Measurements from ENCODE around the gene MYO1C.
"Not testable (repeated sequence)": the region's sequence is repeated elsewhere in the genome, so short reads cannot be mapped to it uniquely, and the experiment has no call there.

MYO1C gene

DNA sequence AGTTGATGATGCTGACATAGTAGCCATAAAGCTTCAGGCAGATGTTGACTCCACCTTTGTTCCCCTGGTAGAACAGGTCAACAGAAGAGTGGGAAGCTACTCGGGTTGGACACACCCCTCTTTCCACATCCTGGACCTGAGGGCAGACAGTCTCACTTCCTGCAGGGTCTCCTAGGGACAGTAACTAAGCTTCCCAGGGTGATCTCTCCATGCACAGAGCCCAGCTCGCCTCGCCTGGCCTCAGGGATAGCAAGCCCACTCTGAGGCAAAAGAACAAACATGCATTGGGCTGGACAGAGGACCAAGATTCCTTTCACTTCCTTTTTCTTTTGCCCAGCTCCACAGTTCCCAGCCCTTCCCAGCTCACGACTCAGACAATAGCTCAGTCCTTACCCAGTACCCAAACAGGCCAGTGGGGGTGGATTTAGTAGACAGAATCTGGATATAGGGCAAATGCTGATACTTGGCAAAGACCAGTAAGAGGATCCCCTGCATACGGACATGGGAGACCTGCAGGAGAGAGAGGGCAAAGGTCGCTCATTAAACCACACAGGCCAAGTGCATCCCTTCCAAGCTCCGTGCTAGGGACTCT is 16.9 kb upstream of the MYO1C start:
- no peak for DNase-seq (ENCODE audit: low spot score)

GRCh38 chr17:1508709-1509108 is 16.2 kb upstream of the MYO1C start:
- not testable (repeated sequence) for DNase-seq (ENCODE audit: low spot score)

DNA sequence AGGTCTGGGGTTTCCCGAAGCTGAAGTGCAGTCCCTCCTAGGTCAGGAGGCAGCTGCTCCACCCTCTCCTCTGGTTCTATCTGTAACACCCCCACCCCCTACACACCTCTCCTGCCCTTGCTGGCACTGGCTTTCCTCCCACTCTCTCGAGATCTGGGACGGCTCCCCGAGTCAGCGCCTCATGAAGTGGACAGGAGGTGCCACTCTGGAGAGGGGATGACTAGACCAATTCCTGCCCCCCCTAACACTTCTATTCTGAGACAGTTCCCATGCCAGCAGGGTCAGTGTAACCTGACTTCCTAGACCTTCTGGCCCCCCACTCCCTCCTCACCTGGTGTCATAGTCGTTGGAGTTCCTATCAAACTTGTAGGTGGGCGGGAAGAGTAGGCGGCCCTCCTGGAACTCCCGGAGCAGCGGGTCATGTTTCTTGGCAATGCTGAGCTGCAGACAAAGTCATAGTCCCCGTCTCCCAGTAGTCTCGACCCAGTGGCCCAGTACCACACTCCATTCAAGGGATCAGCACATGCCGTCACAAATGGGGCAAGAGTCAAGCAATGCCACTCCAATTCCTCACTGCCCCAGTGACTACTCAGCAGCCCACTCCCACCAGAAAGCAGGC is 14.3 kb upstream of the MYO1C start:
- no peak for DNase-seq (ENCODE audit: low spot score)

DNA sequence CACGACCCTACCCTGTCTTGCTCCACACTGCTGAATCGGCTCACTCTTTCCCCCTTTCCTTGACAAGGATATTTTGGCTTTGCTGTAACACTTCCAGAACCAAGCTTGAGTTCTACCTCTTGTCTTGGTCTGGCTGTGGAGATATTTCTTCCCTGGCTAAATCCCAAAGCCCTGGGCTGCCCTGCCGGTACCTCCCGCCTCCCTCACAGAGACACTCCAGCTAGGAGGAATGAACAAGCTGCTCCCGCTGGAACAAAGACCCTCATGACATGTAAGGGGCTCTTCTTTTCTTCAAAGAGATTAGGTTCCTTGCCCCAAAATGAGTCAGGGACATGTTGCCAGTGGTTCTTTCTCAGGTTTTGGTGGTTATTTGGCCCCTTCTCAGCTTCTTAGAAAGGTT is 13.1 kb upstream of the MYO1C start:
- DNase-seq (ENCODE audit: low spot score): no peak

GRCh38 chr17:1504866-1505265 is 12.4 kb upstream of the MYO1C start:
- DNase-seq (ENCODE audit: low spot score): no peak

DNA sequence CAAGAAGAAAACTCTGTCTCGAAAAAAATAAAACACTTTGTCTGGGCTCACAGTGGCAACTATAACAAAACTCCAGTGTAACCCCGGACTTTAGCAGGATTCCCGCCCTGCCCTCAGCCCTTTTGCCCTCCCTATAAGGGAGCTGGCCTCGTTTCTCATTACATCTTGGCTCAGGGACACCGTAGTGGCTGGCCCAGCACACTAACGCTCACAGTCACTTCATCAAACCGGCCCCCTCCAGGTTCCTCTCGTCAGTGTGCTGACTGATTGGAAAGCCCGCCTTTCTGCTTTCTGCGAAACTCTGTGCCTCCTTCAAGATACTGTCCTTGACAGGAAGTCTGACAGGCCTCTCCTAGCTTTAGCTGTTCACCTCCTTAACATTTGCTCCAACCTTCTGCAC is 11.2 kb upstream of the MYO1C start:
- DNase-seq (ENCODE audit: low spot score): no peak

DNA sequence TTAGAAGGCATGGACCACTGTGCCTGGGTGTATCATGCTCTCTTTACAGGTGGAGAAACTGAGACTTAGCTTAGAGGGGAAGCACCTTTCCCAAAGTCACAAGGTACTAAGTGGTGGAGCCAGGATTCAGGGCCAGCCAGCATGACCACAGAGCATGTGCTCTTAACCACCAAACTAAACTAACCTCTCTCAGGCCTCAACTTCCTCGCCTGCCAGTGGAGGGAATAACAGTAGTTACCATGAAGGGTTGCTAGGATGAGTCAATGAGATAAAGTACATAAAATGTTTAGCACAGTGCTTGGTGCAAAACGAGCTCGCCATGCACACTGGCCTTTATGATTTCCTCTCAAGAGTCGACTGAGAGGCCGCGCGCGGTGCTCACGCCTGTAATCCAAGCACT is 6.4 kb upstream of the MYO1C start:
- DNase-seq (ENCODE audit: low spot score): no peak

DNA sequence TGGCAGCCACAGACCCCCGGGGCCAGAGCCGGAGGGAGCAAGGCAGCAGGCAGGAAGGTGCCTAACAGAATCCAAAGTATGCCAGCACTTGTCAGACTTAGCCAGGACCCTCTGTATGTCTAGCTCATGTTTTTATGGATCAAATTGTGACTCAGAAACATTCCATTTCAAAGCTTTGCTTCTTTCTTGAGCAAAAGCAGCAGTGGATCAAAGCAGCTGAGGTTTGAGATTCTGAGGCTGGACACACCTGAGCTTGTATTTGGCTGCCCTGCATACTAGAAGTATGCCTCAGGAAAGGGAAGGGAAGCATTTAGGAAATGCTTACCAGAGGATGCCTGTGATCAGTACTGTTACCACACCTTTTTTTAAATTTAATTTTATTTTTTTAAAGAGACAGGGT is 5.7 kb upstream of the MYO1C start:
- no peak for DNase-seq (ENCODE audit: low spot score)

DNA sequence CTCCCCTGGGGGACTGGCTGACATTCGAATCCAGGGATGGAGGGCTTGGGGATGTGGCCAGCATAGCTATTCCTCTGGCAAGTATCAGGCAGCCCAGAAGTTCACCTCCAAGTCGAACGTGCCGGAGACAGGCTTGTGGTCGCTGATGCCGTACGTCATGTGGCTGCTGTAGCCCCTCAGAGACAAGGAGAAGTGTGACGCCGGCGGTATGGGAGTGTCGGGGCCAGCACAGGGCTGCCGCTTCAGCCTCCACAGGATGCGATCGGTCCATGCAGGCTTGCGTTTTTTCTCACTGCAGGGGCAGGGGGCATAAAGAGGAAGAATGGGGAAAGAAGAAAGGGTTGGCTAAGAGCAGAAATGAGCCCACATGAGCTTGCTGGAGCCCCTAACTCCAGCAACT is 5.3 kb upstream of the MYO1C start:
- no peak for DNase-seq (ENCODE audit: low spot score)

- DNase-seq (ENCODE audit: low spot score): no peak
Measured at GRCh38 chr17:1496869-1497268, 4.4 kb upstream of the MYO1C start.

DNA sequence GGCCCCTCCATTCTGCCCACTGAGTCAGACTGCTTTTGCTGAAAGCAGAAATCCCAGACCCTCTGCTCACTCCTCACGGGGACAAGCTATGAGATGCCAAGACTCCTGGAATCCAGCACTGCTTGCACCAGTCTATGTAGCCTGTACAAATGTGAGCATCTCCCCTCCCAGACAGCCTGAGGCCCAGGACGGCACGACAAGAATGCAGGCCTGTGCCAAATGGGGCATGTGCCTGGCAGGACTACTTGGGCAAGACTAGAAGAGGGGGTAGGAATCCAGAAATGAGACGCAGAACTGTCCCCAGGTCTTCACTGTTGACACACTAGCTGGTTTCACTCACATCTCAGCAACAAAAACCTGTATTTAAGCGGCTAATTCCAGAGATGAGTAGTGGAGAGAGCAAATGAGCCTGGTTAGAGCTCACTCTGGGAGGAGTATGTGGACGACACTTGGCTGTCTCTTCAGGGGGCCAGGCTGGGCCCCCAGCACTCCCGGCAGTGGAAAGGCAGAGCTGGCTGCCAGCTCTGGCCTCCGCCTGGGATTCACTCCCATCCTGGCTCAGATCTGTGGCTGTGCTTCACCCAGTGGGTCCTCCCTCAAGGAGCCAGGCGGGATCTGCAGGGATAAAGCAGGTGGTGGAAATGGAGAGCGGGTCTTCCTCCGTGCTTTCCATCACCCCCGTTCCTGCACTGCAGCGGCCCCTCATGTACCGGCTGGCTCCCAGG is 2.9 kb upstream of the MYO1C start:
- no peak for DNase-seq (ENCODE audit: low spot score)

- no peak for DNase-seq (ENCODE audit: low spot score)
Measured at GRCh38 chr17:1494736-1495253, 2.3 kb upstream of the MYO1C start.

DNA sequence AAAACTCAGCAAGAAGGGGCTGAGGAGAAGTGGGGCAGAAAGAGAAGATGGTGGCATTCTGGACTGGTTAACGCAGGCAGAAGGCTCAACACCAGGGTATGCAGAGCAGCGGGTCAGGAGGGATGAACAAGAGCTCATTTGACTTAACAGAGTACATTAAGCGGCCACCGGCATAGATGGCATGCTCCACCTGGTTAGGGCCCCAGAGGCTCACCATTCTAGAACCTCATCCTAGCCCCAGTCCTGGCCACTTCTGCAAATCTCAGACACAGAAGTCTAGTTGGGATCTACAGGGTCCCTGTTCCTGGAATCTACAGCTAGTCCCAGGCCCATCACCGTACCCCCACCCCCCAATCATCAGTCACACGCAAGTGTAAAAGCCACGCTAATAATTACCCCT is 1.7 kb upstream of the MYO1C start:
- no peak for DNase-seq (ENCODE audit: low spot score)

GRCh38 chr17:1493291-1493980 is 950 bp upstream of the MYO1C start:
- DNase-seq (ENCODE audit: low spot score): no peak

DNA sequence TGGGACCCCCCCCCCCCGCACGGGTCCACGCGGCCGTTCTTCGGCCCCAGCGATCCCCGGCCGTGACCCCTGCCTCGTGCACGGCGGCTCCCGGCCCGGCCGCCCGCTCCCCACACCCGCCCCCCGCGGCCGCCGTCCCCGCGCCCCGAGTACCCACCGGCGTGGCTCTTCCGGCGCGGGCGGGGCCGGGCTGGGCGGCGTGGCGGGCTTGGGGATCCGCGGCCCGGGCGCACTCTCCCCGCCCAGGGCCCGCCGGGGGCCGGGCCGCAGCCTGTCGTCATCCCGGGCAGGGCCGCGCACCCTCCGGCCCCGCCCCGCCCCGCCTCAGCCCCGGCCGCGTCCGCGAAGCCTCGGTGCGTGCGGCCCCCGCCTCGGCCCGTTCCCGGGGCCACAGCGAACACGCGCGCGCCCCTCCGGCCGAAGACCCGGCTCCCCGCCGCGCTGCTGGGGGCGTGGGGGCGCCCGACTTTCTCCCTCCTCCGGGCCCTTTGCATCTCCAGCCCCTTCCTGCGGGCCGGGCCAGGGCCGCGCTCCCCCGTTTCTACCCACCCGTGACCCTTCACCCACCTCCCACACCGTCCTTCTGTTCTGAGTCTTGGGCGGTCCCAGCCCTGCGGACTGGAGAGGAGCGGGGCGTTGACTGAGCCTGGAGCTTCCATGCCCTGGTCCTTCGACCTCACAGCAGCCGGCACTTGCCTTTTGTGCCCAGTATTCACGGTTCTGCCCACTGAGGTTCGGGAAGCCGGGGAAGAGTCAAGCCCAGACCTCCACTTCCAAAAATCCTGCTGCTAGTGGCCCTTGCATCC is 840 bp downstream of the MYO1C start:
- no peak for DNase-seq (ENCODE audit: low spot score)

DNA sequence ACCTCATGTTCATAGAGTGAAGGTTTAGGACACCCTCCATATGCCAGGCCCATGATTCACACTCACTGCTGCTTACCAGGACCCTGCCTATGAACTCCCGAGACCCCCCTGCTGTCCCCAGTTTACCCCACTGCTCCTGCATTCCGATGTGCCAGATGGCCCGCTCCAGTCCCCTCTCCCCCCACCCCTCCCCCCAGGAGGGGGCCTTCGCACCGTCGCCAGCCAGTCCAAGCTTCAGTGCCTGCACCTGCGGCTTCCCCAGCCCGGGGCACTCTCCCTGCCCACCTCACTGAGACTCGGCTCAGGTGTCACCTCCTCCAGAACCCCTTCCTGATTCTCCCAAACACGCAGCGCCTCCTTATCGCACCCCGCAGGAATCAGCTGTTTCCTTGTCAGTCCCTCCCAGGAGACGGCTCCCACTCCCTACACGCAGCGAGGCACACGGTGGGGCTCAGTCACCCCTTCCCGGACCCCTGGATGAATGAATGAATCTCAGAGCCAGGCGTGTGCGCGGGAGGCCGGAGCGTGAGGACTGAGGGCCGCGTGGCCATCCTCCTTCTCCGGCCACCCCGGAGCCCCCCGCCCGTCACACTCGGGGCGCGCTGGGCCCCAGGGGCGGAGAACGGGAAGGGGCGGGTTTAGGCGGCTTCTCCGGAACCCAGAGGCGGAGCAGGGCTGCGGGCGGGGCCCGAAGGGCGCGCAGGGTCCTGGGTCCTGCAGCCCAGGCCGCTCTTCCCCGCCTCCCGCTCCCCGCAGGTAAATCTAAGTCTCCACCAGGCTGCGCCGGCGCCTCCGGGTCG is 1.6 kb downstream of the MYO1C start:
- DNase-seq (ENCODE audit: low spot score): peak; percentile 53

DNA sequence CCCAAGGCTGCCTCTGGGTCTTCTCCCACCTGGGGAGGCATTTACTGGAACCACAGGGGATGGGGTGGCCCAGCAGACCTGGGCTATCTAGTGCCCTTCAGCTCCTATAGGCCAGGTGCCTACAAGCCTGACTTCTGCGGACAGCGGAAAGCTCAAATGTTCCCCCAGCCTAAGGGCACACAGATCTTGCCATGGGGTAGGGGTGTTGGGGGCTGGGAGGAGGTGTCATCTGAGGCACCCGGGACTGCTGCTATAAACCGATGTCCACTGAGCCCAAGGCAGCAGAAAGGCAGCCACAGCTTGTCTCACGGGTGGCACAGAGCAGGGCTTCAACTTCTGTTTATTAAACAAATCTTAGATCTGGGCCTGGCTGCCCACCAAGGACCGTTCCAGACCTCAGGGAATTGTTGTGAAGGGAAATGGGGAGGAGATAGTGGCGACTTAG is 3.6 kb downstream of the MYO1C start:
- no peak for DNase-seq (ENCODE audit: low spot score)

- DNase-seq (ENCODE audit: low spot score): peak; percentile 52
Measured at GRCh38 chr17:1487939-1488825, 4.3 kb downstream of the MYO1C start.

DNA sequence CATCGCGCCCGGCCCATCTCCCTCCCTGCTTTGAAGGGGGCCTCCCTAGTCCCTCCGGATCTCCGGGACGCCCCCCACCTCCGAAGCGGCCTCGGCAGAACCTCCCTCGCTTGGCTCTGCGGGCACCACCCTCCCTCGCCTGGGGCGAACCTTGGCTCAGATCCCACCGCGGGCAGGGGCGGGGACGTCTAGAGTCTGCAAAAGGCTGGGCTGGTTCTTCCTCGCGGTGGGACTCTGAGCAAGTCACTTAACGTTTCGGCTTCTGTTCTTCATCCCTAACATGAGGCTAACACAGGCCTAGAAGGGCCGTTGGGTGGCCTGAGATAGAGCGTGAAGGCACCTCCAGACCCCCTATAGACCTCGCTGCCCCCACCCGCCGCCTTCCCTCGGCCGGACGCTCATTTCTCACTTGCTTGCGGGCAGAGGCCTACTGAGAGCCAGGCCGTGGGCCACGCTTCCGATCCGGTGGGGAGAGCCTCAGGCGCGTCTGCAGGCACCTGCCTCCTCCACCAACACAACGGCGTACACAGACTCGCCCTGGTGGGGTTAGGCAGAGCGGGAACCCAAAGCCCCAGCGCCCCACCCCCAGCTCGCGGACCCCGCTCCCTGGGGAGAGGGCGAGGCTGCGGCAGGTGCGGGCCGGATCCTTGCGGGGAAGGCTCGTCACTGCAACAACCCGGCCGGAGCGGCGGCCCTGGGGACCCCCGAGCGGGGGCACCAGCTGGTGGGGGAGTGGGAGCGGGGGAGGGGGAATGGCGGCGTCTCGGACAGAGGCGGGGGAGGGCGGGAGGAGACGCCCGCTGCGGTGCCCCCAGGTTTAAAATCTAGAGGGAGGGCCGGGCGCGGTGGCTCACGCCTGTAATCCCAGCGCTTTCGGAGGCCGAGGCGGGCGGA is 5.4 kb downstream of the MYO1C start:
- DNase-seq (ENCODE audit: low spot score): peak; percentile 70

Data from CD4-positive, alpha-beta T cell treated with Interleukin-6 at 100 ng/mL for 8 hours (primary cell).